HCT116 (cell line): ENCODE results near the gene TMEM239. TPM values are rescaled to one million over a fixed set of nuclear protein-coding genes. Genes with fewer than 3 reads are reported as not detected.
A peak's percentile ranks its signal among the peaks of the same experiment; 100 is the strongest.

Experiments
- ATAC-seq: fragments of 200-7000 bp; cut with Tn5 transposase; 2 replicates; pipeline ENCODE4 v1.9.1; 2020; ENCODE audit warnings: mild to moderate bottlenecking, moderate library complexity
- BruUV-seq: library from RNA; stranded (reverse); fragments of 400-500 nt; replicated peaks from 2 replicates; lab custom pipeline; 2021; lab: Mats Ljungman, UMichigan
- CTCF ChIA-PET: fragments of 300-600 bp; sonication (Branson Sonifier 250); formaldehyde crosslinking; loops from one replicate; lab custom pipeline; 2021; ENCODE audit warnings: antibody characterized with exemption; lab: Charles Lee
- POLR2A ChIA-PET: fragments of 300-600, 350-600 bp; sonication (Branson Sonifier 250); formaldehyde crosslinking; loops from one replicate; lab custom pipeline; 2021; ENCODE audit warnings: antibody characterized with exemption; lab: Charles Lee
- RAD21 ChIA-PET, 2 experiments: fragments of 300-600 bp; sonication (Branson Sonifier 250); formaldehyde crosslinking; loops; one replicate each; lab custom pipeline; 2023; ENCODE audit warnings: low total read pairs in 2 of 2; ENCODE audit not compliant: uncharacterized antibody in 2 of 2, unreplicated experiment in 2 of 2, low non-redundant PET in 1 of 2; lab: Charles Lee
- DNase-seq: peaks from one replicate; pipeline ENCODE4 v3.0.0-alpha.2; 2010; ENCODE audit warnings: low read depth, low spot score
- H2AFZ ChIP-seq: fragments of 200-600 bp; shearing (Covaris generic), sonication (generic); 2 replicates; pipeline ENCODE4 v1.6.1; 2017; ENCODE audit warnings: low read depth, mixed run types, mixed read lengths, antibody characterized with exemption, low read length; ENCODE audit not compliant: poor library complexity, severe bottlenecking
- H3K27ac ChIP-seq: 2 replicates; pipeline ENCODE4 v1.5.1; 2012; ENCODE audit warnings: low read depth, low read length
- H3K27me3 ChIP-seq: fragments of 200-600 bp; sonication (generic); 2 replicates; pipeline ENCODE4 v1.6.1; 2016; ENCODE audit warnings: mixed run types, low read length, mixed read lengths; ENCODE audit not compliant: insufficient read depth
- H3K36me3 ChIP-seq, 2 experiments: fragments of 200-500 bp in 1 of 2; fragments of 200-600 bp in 1 of 2; sonication (Bioruptor generic) in 1 of 2; sonication (generic) in 1 of 2; 2 replicates each; pipeline versions ENCODE4 v1.5.1 to v1.6.1; 2014 to 2016; ENCODE audit warnings: low read length in 2 of 2, inconsistent platforms in 1 of 2, mixed read lengths in 1 of 2, mixed run types in 1 of 2; ENCODE audit not compliant: insufficient read depth in 2 of 2, control insufficient read depth in 1 of 2
- H3K4me1 ChIP-seq, 2 experiments: fragments of 200-600 bp in 1 of 2; sonication (generic) in 1 of 2; 2 replicates each; pipeline versions ENCODE4 v1.5.1 to v1.6.1; 2012 to 2017; ENCODE audit warnings: low read length in 2 of 2, inconsistent platforms in 1 of 2, mild to moderate bottlenecking in 1 of 2, mixed read lengths in 1 of 2, mixed run types in 1 of 2, moderate library complexity in 1 of 2; ENCODE audit not compliant: insufficient read depth in 2 of 2, control insufficient read depth in 1 of 2
- H3K4me2 ChIP-seq: fragments of 200-600 bp; sonication (generic); 2 replicates; pipeline ENCODE4 v1.6.1; 2017; ENCODE audit warnings: mixed run types, low read length, mixed read lengths
- H3K4me3 ChIP-seq, 2 experiments: fragments of 200-600 bp in 1 of 2; sonication (generic) in 1 of 2; replicated peaks in 1 of 2; 2 replicates each; pipeline ENCODE4 v1.5.1; 2011 to 2016; ENCODE audit warnings: low read length in 2 of 2, control low read depth in 1 of 2, low read depth in 1 of 2, mild to moderate bottlenecking in 1 of 2, mixed read lengths in 1 of 2, mixed run types in 1 of 2
- H3K79me2 ChIP-seq: fragments of 200-600 bp; sonication (generic); 2 replicates; pipeline ENCODE4 v1.6.1; 2017; ENCODE audit warnings: mild to moderate bottlenecking, mixed run types, low read length, moderate library complexity, mixed read lengths; ENCODE audit not compliant: insufficient read depth
- H3K9ac ChIP-seq: fragments of 200-600 bp; sonication (generic); 2 replicates; pipeline ENCODE4 v1.6.1; 2016; ENCODE audit warnings: low read length, mixed read lengths
- H3K9me2 ChIP-seq: fragments of 200-600 bp; sonication (generic), shearing (Covaris generic); 2 replicates; pipeline ENCODE4 v1.6.1; 2017; ENCODE audit warnings: mixed run types, mild to moderate bottlenecking, moderate library complexity; ENCODE audit not compliant: insufficient read depth
- H3K9me3 ChIP-seq, 2 experiments: fragments of 200-500 bp in 1 of 2; fragments of 200-600 bp in 1 of 2; sonication (Bioruptor generic) in 1 of 2; sonication (generic) in 1 of 2; 2 replicates each; pipeline ENCODE4 v1.6.1; 2014 to 2017; ENCODE audit warnings: low read length in 2 of 2, mixed read lengths in 2 of 2, inconsistent platforms in 1 of 2, low read depth in 1 of 2, mild to moderate bottlenecking in 1 of 2, mixed run types in 1 of 2, moderate library complexity in 1 of 2; ENCODE audit not compliant: control insufficient read depth in 1 of 2, insufficient read depth in 1 of 2
- H4K20me1 ChIP-seq: fragments of 200-600 bp; sonication (generic), shearing (Covaris generic); 2 replicates; pipeline ENCODE4 v1.6.1; 2017; ENCODE audit warnings: mixed run types, mild to moderate bottlenecking, moderate library complexity; ENCODE audit not compliant: insufficient read depth
- CBX3 ChIP-seq: IDR thresholded peaks from 2 replicates; pipeline ENCODE4 v1.6.1; 2012; ENCODE audit warnings: low read depth
- CEBPB ChIP-seq: IDR thresholded peaks from 2 replicates; pipeline ENCODE4 v1.6.1; 2012; ENCODE audit warnings: low read depth
- EGR1 ChIP-seq: IDR thresholded peaks from 2 replicates; pipeline ENCODE4 v1.6.1; 2012; ENCODE audit warnings: low read depth
- ELF1 ChIP-seq: IDR thresholded peaks from 2 replicates; pipeline ENCODE4 v1.6.1; 2012; ENCODE audit warnings: low read depth, borderline replicate concordance
- EZH2 ChIP-seq: fragments of 200-600 bp; sonication (generic); IDR thresholded peaks from 2 replicates; pipeline ENCODE4 v1.6.1; 2017; ENCODE audit warnings: antibody characterized with exemption, mixed run types
- EZH2phosphoT487 ChIP-seq: fragments of 200-600 bp; IDR thresholded peaks from 2 replicates; pipeline ENCODE4 v1.6.1; 2018; ENCODE audit warnings: antibody characterized with exemption, borderline replicate concordance
- FOSL1 ChIP-seq: IDR thresholded peaks from 2 replicates; pipeline ENCODE4 v1.6.1; 2012; ENCODE audit warnings: low read depth
- JUND ChIP-seq: IDR thresholded peaks from 2 replicates; pipeline ENCODE4 v1.6.1; 2012
- POLR2A ChIP-seq: IDR thresholded peaks from 2 replicates; pipeline ENCODE4 v1.7.0; 2011; ENCODE audit warnings: borderline replicate concordance; ENCODE audit not compliant: insufficient read depth, insufficient read length; ENCODE audit errors: extremely low read depth
- POLR2AphosphoS5 ChIP-seq: IDR thresholded peaks from 2 replicates; pipeline ENCODE4 v1.6.1; 2011; ENCODE audit warnings: mild to moderate bottlenecking, low read depth, low read length, moderate library complexity
- SIN3A ChIP-seq: IDR thresholded peaks from 2 replicates; pipeline ENCODE4 v1.6.1; 2012; ENCODE audit warnings: low read depth
- SP1 ChIP-seq: IDR thresholded peaks from 2 replicates; pipeline ENCODE4 v1.6.1; 2012; ENCODE audit warnings: low read depth
- TCF7L2 ChIP-seq: IDR thresholded peaks from 2 replicates; pipeline ENCODE4 v1.7.0; 2011; ENCODE audit warnings: borderline replicate concordance, inconsistent platforms; ENCODE audit not compliant: insufficient read depth, insufficient read length; ENCODE audit errors: extremely low read depth
- YY1 ChIP-seq: IDR thresholded peaks from 2 replicates; pipeline ENCODE4 v1.6.1; 2011; ENCODE audit warnings: low read length, low read depth, moderate library complexity, mild to moderate bottlenecking; ENCODE audit not compliant: insufficient replicate concordance; ENCODE audit errors: extremely low read depth
- ZFX ChIP-seq: fragments of 450-650 bp; IDR thresholded peaks from 2 replicates; pipeline ENCODE4 v1.6.1; 2017
- ZNF274 ChIP-seq: fragments of 200-500 bp; sonication (Bioruptor generic); IDR thresholded peaks from 2 replicates; pipeline ENCODE4 v1.6.1; 2014; ENCODE audit warnings: mild to moderate bottlenecking, low read depth, low read length, inconsistent platforms
- intact Hi-C: fragments of 100-400 bp; cut with micrococcal nuclease; formaldehyde crosslinking; loops from 2 replicates; pipeline ENCODE4 v1.10.0; 2022
- total RNA-seq: library from RNA; stranded (reverse); gene quantifications from one replicate; pipeline ENCODE4 v1.2.1, GENCODE V29; 2021; ENCODE audit not compliant: unreplicated experiment
- TF ChIP-seq, protein P1 (sequence below): IDR thresholded peaks from 2 replicates; pipeline ENCODE4 v1.6.1; 2012
- TF ChIP-seq, protein P2 (sequence below): IDR thresholded peaks from 2 replicates; pipeline ENCODE4 v1.6.1; 2012; ENCODE audit warnings: low read depth
- TF ChIP-seq, protein P3 (sequence below), 3 experiments: fragments of 200-600 bp in 1 of 3; sonication (generic) in 1 of 3; IDR thresholded peaks in 2 of 3; conservative IDR thresholded peaks in 1 of 3; 2 replicates each; pipeline ENCODE4 v1.5.1; 2012 to 2017; ENCODE audit warnings: low read depth in 2 of 3, low read length in 2 of 3, antibody characterized with exemption in 1 of 3, borderline replicate concordance in 1 of 3, control low read depth in 1 of 3, mild to moderate bottlenecking in 1 of 3, mixed read lengths in 1 of 3, mixed run types in 1 of 3, moderate library complexity in 1 of 3; ENCODE audit not compliant: insufficient read depth in 1 of 3
- TF ChIP-seq, protein P4 (sequence below): IDR thresholded peaks from 2 replicates; pipeline ENCODE4 v1.6.1; 2012

The TMEM239 gene
- total RNA-seq, 1 experiment from 2014 or later, result not detected

DNA sequence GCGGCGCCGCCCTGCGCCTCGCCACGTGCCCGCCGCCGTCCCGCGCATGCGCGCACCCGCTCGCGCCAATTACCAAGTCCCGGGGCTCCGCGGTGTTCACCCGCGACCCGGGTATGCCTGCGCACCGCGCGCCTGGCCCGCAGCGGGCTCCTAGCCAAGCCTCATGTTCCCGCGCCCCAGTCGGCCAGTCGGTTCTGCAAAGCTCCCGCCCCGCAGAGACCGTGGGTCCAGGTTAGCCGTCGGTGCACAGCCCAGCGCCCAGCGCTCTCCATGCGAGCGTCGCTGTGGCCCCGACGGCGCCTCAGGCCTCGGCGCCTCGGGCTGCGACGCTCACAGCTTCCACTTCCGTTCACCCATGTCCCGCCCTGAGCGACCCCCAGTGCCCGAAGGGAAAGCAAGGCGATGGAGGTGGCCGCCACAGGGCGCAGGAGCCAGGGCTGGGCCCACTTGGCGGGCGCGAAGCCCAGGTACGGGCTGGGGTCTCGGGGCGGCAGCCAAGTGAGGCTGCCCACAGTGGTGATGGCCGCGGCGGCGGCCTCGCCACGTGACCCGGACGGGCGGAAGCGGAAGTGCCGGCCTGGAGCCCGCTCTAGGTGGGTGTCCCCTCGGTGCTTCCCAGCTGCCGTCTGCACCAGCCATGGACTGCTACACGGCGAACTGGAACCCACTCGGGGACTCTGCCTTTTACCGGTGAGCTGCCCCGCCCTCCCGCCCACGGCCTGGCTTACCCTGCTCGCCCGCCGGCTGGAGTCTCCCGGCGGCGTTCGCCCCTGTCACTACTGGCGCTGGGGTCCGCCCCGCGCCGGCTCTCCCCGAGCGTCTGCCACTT is 24.2 kb downstream of the TMEM239 start, which contains the start of the genes PCED1A and VPS16:
TSS of gene PCED1A (minus strand) at position 518 of the 829 bp plus-strand sequence. CDS start 743 bp downstream, outside the sequence.
TSS of gene VPS16 (plus strand) at position 608 of the 829 bp plus-strand sequence. CDS start at position 638, 30 bp downstream.
- ChIA-PET CTCF (interaction anchor here (0.9 to 1.1 kb wide), 2 partner anchors 87 to 161 kb away, joined by 3 to 4 read pairs; no protein-coding TSS in a partner anchor), POLR2A (no interaction called here), RAD21 (no interaction called here)
- Histone ChIP-seq H3K4me1 (peaks cover 13 to 20% of the 10 kb centered on the region in 2 experiments; a peak in 3 of 4 replicates), H3K36me3 (no peaks in the 10 kb centered on the region), H3K9me3 (no peaks in the 10 kb centered on the region), H3K4me2 (peak within 1 kb of the TSS; percentile 98), H3K79me2 (peaks cover 12% of the 10 kb centered on the region), H2AFZ (peak within 1 kb of the TSS; percentile 45), H3K9ac (peak within 1 kb of the TSS; percentile 81), H3K27ac (peak within 1 kb of the TSS; percentile 97), H3K9me2 (no peaks in the 10 kb centered on the region), H3K4me3 (peak within 1 kb of the TSS; percentile 73 to 96), H4K20me1 (no peaks in the 10 kb centered on the region), H3K27me3 (no peaks in the 10 kb centered on the region)
- ATAC-seq (peak; percentile 98), DNase-seq (peak; percentile 54)
- TF ChIP-seq TCF7L2 (no peak), ZNF274 (no peak), ELF1 (peak; percentile 92), EGR1 (0 out of 2 replicates have a peak, but pooled peaks have one; percentile 24), FOSL1 (no peak), CBX3 (no peak), POLR2AphosphoS5 (peak; percentile 78), SIN3A (no peak; the same call in 1 of the 2 replicates), SP1 (no peak), ZFX (peak; percentile 94), EZH2 (no peak), CEBPB (no peak), POLR2A (peak; percentile 63), EZH2phosphoT487 (no peak), JUND (no peak), YY1 (peak; percentile 97)
- TF ChIP-seq, protein P1, sequence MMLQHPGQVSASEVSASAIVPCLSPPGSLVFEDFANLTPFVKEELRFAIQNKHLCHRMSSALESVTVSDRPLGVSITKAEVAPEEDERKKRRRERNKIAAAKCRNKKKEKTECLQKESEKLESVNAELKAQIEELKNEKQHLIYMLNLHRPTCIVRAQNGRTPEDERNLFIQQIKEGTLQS, result no peak
- TF ChIP-seq, protein P2, sequence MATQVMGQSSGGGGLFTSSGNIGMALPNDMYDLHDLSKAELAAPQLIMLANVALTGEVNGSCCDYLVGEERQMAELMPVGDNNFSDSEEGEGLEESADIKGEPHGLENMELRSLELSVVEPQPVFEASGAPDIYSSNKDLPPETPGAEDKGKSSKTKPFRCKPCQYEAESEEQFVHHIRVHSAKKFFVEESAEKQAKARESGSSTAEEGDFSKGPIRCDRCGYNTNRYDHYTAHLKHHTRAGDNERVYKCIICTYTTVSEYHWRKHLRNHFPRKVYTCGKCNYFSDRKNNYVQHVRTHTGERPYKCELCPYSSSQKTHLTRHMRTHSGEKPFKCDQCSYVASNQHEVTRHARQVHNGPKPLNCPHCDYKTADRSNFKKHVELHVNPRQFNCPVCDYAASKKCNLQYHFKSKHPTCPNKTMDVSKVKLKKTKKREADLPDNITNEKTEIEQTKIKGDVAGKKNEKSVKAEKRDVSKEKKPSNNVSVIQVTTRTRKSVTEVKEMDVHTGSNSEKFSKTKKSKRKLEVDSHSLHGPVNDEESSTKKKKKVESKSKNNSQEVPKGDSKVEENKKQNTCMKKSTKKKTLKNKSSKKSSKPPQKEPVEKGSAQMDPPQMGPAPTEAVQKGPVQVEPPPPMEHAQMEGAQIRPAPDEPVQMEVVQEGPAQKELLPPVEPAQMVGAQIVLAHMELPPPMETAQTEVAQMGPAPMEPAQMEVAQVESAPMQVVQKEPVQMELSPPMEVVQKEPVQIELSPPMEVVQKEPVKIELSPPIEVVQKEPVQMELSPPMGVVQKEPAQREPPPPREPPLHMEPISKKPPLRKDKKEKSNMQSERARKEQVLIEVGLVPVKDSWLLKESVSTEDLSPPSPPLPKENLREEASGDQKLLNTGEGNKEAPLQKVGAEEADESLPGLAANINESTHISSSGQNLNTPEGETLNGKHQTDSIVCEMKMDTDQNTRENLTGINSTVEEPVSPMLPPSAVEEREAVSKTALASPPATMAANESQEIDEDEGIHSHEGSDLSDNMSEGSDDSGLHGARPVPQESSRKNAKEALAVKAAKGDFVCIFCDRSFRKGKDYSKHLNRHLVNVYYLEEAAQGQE, result no peak
- TF ChIP-seq, protein P3, sequence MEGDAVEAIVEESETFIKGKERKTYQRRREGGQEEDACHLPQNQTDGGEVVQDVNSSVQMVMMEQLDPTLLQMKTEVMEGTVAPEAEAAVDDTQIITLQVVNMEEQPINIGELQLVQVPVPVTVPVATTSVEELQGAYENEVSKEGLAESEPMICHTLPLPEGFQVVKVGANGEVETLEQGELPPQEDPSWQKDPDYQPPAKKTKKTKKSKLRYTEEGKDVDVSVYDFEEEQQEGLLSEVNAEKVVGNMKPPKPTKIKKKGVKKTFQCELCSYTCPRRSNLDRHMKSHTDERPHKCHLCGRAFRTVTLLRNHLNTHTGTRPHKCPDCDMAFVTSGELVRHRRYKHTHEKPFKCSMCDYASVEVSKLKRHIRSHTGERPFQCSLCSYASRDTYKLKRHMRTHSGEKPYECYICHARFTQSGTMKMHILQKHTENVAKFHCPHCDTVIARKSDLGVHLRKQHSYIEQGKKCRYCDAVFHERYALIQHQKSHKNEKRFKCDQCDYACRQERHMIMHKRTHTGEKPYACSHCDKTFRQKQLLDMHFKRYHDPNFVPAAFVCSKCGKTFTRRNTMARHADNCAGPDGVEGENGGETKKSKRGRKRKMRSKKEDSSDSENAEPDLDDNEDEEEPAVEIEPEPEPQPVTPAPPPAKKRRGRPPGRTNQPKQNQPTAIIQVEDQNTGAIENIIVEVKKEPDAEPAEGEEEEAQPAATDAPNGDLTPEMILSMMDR (IDR thresholded peaks at IDR 0.05 in 2 of 3, conservative IDR thresholded peaks at IDR 0.05 in 1 of 3; ENCODE audit: borderline replicate concordance in 1 of 3, insufficient read depth in 1 of 3, low read depth in 2 of 3, low read length in 2 of 3), result no peak
- TF ChIP-seq, protein P4, sequence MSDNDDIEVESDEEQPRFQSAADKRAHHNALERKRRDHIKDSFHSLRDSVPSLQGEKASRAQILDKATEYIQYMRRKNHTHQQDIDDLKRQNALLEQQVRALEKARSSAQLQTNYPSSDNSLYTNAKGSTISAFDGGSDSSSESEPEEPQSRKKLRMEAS, result peak; percentile 91
- no TSS peak for BruUV-seq
- intact Hi-C loops, result no loop called here
